OCI-LY1 (cell line): Measurements from ENCODE around the gene BRME1.

ENCODE experiments used
- CTCF ChIP-seq: fragments of 200-600 bp; sonication (generic), shearing (Covaris generic); IDR thresholded peaks from 2 replicates; pipeline ENCODE4 v1.5.1; 2017; ENCODE audit warnings: mild to moderate bottlenecking, antibody characterized with exemption, low read length, moderate library complexity, mixed read lengths
- EZH2 ChIP-seq: fragments of 200-600 bp; sonication (generic), shearing (Covaris generic); IDR thresholded peaks from 2 replicates; pipeline ENCODE4 v1.8.0; 2017; ENCODE audit warnings: borderline replicate concordance, mixed run types, mild to moderate bottlenecking, antibody characterized with exemption, low read length, moderate library complexity, mixed read lengths

- peak; percentile 98 for TF ChIP-seq CTCF
- no peak for TF ChIP-seq EZH2
Measured at GRCh38 chr19:13880059-13881043, 25.6 kb downstream of the BRME1 start.
